ENCODE data around the gene TAF11L4. TPM values are rescaled to one million over a fixed set of nuclear protein-coding genes. Genes with fewer than 3 reads are reported as not detected.

TAF11L4 gene
- polyA plus RNA-seq, 4 donors: not detected

Other genes with a start within 250 kb of the TAF11L4 start
- not detected for gene TAF11L2, start 23.6 kb upstream of the TAF11L4 start, polyA plus RNA-seq (ENCODE audit: insufficient read length in 4 of 4)
- not detected for gene TAF11L3, start 3.4 kb upstream of the TAF11L4 start, polyA plus RNA-seq (ENCODE audit: insufficient read length in 4 of 4)
- gene TAF11L5, start 3.4 kb downstream of the TAF11L4 start, polyA plus RNA-seq (ENCODE audit: insufficient read length in 4 of 4): not detected
- not detected for gene TAF11L6, start 6.9 kb downstream of the TAF11L4 start, polyA plus RNA-seq (ENCODE audit: insufficient read length in 4 of 4)
- gene TAF11L7, start 64.0 kb downstream of the TAF11L4 start, polyA plus RNA-seq (ENCODE audit: insufficient read length in 4 of 4): not detected
- not detected for gene TAF11L8, start 69.2 kb downstream of the TAF11L4 start, polyA plus RNA-seq (ENCODE audit: insufficient read length in 4 of 4)
- gene TAF11L9, start 72.6 kb downstream of the TAF11L4 start, polyA plus RNA-seq (ENCODE audit: insufficient read length in 4 of 4): not detected
- gene TAF11L10, start 76.0 kb downstream of the TAF11L4 start, polyA plus RNA-seq (ENCODE audit: insufficient read length in 4 of 4): not detected
- gene TAF11L11, start 82.4 kb downstream of the TAF11L4 start, polyA plus RNA-seq (ENCODE audit: insufficient read length in 4 of 4): not detected
- not detected for gene TAF11L12, start 88.6 kb downstream of the TAF11L4 start, polyA plus RNA-seq (ENCODE audit: insufficient read length in 4 of 4)
- gene TAF11L13, start 110.3 kb downstream of the TAF11L4 start, polyA plus RNA-seq (ENCODE audit: insufficient read length in 4 of 4): not detected
- gene TAF11L14, start 112.7 kb downstream of the TAF11L4 start, polyA plus RNA-seq (ENCODE audit: insufficient read length in 4 of 4): not detected